ENCODE data around the gene ATG7.

DNA sequence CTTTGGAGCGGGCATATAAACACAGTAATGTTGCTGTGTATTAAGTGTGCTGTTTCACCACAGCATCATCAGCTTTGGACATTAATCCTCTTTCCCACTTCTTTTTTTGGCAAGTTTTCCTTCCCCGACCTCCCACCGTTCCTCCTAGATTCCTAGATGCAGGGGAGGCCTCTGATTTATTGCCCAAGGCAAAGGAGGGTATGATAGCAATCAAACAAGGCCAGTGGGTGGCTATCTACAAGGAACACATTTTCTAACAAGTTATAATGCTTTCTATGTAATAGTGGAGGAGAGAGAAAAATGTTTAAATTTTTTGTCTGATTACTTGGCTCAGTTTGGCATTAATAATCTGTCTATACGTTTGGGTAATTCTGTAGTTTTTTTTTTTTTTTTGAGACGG is 38.1 kb downstream of the ATG7 start:
- TF ChIP-seq SUZ12 (IDR thresholded peaks at IDR 0.05; ENCODE audit: extremely low read depth, insufficient read depth, insufficient read length) = no peak
- no peak for TF ChIP-seq ZNF274 (IDR thresholded peaks at IDR 0.05; ENCODE audit: low read depth, low read length)
